GM21723 (cell line): ENCODE measurements around the gene STK36.

Experiments
- ATAC-seq: cut with Tn5 transposase; IDR thresholded peaks from one replicate; pipeline ENCODE4 v1.9.1; 2021; ENCODE audit warnings: mild to moderate bottlenecking, moderate library complexity; ENCODE audit not compliant: unreplicated experiment

The STK36 gene

DNA sequence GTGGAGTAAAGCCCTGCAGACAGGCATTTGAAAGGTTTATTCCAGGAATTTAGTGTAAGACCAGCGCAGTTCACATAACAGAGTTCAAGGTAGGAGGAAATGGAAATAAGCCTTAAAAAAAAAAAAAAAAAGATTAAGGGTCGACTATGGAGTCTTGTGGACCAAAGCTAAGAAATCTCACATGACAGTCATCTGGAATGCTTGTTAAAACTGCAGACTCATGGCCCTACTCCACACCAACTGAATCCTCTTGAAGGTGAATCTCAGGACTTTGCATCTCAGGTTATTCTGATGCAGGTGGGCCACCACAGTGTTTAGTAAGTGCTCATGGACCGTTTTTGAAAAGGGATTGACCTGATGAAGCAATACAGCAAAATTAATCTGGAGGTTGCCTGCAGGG is 47.6 kb downstream of the STK36 start:
- ATAC-seq = no peak

DNA sequence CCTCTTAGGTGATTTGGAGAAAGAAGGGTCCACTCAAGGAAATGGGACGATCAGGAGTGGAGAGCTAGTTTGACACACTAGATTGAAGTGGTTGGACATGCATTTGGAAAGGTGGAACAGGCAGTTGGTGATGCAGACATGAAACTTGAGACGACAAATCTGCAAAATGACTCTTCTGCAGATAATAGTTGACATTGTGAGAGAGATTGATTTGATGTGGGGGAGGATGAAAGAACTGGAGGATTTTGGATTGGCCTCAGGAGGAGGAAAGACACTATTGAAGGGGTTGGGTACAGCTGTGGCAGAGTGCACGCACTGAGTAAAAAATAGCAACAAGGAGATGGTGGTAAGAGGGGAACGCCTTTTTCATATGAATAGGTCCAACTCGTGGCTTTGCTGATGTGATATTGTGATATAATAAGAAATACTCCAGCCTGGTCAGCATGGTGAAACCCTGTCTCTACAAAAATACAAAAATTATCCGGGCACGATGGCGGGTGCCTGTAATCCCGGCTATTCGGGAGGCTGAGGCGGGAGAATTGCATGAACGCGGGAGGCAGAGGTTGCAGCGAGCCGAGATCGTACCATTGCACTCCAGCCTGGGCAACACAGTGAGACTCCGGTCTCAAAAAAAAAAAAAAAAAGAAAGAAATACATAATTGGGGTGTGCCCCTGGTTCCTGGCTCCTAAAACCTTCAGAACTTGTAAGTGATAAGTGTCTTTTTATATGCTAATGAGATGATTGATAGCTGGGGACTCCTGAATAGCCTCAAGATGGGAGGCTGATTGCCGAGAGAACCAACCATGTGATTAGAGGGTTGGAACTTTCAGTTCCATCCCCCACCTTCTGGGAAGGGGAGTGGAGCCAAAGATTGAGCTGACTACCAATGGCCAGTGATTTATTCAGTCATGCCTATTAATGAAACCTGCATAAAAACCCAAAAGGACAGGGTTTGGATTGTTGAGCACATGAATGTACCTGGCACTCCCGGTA is 48.5 kb downstream of the STK36 start:
- ATAC-seq = no peak

DNA sequence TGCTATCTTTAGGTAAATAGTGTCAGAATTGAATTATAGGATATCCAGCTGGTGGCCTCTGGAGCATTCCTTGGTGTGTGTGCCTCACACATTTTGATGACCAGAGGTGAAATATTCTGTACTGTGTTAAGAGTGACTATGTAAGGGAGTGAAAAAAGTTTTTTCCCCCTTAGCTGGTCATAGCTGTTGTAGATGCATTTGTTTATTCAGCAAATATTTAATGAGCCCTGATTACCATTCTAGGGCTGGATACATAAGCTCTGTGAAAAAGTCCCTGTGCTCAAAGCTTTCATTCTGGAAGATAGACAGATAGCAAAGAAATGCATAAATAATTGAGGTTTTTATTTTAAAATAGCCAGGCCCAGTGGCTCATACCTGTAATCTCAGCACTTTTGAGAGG is 49.6 kb downstream of the STK36 start:
- ATAC-seq = no peak

DNA sequence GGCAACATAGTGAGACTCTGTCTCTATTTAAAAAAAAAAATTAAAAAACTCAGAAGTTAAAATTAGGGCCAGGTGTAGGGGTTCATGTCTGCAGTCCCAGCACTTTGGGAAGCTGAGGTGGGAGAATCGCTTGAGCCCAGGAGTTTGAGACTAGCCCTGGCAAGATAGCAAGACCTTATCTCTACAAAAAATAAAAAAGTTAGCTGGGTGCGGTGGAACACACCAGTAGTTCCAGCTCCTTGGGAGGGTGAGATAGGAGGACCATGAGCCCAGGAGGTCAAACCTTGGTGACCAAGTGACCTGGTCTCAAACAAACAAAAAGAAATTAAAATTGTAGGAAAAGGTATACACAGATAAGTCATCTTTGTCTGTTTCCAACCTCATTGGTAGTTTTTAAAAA is 50.0 kb downstream of the STK36 start:
- no peak for ATAC-seq

DNA sequence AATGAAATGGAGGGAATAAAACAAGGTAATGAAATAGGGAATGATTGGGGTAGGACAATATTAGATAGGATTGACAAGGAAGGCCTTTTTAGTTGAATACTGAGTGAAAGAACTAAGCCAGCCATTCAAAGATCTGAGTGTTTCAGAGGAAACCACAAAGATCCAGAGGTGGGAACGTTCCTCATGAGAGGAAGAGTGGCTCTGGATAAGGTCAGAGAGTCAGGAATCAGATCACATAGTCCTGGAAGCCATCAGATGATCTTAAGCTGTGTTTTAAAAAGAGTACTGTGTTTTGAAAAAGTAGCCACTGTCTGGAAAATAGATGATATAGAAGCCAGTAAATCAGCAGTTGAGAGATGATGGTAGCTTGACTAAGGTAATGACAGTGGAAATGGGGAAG is 50.5 kb downstream of the STK36 start:
- no peak for ATAC-seq

DNA sequence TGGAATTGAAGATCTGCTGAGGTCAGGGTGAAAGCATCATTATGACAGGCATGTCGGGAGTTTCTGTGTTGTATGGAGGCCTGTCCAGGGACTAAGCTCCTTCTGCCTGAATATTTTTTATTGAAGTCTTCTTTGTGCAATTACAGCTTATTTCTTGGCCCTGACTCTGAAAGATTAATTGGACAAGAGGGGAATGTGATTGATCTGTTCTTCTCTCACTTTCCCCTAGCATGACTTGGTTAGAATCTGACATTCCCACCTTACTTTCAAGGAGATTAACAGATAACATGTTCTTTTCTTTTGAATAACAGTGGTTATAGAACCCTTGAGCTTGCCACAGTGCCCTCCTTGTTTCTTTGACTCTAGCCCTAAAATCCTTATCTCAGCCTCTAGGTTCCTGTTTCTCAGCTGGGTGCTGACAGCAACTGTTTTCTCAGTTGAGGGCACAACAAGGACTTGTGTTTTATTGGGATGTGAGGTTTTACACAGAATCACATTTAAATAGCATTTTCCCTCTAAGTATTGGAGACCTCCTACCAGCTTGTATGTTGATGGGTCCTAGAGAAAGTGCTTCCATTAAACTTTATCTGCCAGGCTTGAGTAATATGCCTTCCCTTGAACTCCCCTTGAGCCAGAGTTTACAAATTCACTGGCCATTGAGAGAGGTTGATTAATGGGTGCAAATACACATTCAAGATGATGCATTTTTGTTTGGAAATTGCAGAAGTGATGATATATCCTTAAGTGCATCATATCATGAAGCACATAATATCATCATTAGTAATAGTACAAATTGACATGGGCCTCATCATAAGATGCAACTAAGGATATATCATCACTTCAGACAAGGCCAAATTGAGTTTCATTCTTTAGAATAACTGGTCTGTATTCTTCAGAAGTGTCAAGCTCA is 51.2 kb downstream of the STK36 start:
- no peak for ATAC-seq

DNA sequence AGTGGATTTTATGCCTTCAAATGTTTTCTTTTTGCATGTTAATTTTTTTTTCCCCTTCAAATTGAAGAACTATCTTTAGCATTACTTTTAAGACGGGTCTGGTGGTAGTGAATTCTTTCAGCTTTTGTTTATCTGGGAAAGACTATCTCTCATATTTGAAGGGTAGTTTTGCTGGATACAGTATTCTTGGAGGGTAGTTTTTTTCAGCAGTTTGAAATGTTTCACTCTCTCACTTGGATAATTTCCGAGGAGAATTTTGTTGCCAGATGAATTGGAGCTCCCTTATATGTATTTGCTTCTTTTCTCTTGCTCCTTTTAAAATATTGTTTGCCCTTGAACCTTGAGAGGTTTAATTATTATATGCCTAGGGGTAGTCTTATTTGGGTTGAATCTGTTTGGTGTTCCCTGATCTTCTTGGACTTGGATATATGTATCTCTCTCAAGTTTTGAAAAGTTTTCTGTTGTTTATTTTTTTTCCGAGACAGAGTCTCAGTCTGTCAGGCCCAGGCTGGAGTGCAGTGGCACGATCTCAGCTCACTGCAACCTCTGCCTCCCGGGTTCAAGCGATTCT is 54.2 kb downstream of the STK36 start:
- ATAC-seq = no peak

DNA sequence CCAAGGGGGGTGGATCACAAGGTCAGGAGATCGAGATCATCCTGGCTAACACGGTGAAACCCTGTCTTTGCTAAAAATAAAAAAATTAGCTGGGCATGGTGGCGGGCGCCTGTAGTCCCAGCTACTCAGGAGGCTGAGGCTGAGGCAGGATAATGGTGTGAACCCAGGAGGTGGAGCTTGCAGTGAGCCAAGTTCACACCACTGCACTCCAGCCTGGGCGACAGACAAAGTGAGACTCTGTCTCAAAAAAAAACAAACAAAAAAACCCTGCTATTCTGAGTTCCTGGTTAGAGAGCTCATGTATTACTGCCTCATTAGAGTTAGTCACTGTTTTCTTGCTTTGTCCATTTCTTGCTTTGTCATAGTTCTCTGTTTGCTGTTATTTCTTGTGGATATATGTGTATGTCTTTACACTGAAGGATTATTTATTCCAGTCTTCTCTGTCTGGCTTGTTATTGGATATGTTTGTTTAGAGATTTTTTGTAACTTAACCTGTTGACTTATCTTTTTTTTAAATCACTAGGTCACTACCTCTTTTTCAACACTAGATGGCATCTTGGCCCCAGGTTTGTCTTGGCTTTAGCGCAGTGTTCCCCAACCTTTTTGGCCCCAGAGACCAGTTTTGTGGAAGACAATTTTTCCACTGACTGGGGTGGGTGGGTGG is 55.7 kb downstream of the STK36 start:
- no peak for ATAC-seq

DNA sequence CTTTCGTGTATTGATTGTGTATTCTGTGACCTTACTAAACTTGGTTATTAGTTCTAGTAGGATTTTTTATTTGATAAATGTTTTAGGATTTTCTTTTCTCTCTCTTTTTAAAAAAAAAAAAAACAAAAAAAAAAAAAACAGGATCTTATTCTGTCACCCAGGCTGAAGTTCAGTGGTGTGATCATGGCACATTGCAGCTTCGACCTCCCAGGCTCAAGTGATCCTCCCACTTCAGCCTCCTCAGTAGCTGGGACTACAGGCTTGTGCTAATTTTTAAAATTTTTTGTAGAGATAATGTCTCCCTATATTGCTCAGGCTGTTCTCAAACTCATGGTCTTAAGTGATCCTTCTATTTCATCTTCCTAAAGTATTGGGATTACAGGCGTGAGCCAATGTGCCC is 57.8 kb downstream of the STK36 start:
- no peak for ATAC-seq

DNA sequence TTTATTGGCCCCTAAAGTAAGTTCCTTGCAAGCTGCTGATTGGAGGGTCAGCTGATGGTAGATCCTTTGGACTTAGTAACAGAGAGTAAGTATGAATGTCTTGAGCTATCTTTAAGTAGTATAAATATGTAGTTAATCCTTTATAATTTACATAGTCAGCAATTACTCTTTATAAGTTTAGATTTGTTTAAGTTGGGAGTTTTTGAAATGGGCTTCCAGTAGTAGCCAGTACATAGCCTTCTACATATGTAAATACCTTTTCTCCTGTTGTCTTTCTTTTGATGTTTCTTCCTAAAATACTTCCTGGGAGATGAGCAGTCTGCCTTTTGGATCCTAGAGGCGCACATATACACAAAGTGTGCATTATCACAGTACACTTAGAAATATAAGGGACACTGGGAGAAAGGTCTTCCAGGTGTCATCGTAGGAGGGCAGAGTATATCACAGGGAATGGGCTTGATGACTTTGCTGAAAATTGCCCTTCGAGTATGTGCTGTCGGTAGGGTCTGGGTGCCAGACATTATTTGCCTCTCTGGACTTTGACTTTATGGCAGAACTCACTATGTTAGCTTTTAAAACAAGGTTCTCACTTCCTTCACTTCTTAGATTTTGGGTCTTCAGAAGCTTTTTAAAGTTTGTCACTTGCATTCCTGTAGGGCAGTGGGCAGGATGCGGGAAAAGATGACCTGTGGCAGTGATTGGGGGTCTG is 60.3 kb downstream of the STK36 start:
- ATAC-seq = no peak

DNA sequence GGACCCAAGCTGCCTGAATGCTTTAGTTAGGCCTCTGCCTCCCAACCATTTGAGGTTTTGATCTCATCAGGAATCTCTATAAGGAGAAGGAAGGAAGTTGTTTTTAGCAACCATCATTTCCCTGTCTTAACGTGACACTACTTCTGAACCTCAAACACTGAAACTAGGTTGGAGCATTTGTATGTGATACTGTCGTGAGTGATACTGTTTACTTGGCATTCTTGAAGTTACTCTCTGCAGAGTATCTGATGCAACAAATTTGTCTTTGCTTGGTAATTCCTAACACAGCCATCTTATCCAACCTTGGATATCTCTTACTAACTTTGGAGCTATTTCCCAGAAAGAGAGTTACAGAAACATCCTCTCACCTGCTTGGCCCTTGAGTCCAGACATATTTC is 60.9 kb downstream of the STK36 start:
- ATAC-seq = no peak

DNA sequence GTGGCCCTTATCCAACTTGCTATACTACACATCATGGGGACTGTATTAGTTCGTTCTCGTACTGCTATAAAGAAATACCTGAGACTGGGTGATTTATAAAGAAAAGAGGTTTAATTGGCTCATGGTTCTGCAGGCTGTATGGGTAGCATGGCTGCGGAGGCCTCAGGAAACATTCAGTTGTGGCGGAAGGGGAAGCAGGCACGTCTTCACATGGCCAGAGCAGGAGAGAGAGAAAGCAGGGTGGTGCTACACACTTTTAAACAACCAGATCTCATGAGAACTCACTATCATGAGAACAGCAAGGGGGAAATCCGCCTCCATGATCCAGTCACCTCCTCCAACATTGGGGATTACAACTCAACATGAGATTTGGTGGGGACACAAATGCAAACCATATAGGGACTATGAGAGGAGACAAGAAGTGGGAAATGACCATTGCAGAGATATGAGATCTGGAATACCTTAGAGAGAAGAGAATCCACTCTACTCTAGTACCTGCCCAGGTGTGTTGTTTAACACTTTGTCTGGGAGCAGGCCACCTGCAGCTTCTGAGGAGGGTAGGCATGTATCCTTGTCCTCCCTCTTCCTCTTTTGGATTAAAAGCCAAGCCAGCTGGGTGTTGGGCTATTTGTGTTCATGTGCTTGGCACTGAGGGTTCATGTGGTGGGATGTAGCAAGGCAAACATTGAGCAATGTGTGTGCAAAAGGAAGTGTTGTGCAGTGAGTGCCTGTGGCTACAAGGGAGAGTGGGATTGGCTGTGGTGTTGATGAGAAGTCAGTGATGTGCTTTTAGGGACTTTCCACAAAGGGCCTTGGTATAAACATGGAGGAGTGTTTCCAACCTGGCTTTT is 61.5 kb downstream of the STK36 start:
- no peak for ATAC-seq

DNA sequence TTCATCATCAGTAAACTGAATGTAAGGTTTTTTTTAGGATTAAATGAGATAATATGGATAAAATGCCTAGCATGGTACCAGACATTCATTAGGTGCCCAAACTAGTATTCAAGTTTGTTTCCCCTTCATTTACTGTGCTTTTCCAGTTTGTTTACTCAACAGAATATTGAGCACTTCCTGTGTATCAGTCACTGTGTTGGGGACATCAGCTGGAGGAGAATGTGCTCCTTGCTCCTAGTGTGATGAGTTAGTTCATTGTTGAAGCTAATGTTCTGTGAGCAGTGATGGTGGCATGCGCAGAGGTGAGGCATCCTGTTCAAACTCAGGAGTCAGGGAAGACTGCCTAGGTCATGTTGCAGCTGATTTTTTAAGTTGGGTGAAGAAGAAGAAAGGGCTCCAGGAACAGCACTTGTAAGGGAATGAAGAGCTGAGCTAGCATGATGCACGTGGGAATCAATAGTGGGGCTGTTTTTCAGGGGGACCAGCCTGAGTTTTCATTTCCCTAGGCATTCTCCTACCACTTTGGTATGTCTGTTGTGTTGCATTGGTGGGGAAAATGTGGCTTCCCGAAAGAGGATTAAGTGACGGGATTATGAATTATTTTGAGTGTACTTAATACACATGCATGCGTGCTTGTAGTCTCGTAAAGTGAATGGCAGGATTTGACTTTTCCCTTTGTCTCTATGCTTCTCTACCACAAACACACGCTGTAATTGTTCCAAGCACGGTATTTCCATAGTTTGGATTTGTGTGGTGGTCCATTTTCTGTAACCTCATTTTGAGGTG is 62.5 kb downstream of the STK36 start:
- no peak for ATAC-seq

DNA sequence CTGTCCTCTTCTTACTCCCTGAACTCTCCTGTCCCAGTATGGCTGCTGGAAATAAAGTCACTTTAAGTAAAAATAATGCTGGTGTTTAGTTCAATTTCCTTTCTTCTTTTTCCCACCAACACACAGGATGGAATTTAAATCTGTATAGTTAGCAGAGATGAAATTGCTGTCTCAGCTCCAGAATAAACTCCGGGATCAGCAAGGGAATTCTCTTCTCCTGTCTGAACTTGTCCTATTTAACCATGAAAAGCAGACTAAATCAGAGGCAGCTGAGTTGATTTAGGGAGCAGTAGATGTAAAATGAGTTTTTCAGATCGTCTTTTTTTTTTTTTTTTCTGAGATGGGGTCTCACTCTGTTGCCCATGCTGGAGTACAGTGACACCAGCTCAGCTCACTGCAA is 64.6 kb downstream of the STK36 start:
- no peak for ATAC-seq

DNA sequence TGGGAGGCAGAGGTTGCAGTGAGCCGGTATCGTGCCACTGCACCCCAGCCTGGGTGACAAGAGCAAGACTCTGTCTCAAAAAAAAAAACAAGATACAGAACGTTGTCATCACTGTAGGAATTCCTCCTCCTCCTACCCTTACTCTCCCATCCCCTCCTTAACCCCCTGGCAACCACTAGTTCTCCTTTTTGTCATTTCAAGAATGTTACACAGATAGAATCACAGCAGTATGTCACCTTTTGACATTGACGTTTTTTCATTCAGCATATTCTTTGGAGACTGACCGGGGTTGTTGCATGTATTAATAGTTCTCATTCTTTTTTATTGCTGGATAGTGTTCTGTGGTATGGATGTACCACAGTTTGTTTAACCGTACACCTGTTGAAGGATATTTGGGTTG is 71.2 kb downstream of the STK36 start:
- no peak for ATAC-seq

DNA sequence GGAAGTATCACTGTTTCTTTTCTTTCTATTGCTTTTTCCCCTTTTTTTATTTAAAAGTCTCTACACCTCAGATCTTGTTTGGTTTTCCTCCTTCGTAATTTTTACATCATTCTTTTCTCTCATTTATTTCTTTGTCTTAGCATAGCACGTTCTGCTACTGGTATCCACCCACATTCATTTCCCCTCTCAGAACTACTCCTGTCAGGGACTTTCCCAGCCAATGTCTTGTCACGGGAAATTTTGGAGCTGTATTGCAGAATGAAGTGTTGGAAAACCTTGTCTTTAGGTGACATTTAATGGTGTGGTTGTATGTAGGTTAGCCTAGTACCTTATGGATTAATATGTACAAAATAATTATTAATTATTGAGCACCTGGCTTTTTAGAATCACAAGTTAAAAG is 72.7 kb downstream of the STK36 start:
- ATAC-seq = no peak

DNA sequence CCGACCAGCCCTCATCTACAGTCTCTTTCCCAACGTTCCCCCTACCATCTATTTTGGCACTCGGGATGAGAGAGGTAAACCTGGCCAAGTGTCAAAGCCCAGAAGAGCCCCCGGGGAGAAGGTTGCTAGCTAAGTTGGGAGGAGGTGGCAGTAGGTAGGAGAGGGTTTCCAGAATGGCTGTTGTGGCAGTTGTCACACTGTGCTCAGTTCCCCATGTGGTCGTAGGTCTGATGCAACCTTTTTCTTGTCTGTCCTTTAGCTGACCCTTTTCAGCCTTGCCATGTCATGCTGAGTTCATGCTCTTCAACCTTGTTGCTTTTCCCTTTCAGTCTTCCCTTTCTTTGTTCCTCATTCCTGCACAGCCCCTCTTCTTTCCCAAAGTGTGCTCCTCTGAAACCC is 73.3 kb downstream of the STK36 start:
- no peak for ATAC-seq

DNA sequence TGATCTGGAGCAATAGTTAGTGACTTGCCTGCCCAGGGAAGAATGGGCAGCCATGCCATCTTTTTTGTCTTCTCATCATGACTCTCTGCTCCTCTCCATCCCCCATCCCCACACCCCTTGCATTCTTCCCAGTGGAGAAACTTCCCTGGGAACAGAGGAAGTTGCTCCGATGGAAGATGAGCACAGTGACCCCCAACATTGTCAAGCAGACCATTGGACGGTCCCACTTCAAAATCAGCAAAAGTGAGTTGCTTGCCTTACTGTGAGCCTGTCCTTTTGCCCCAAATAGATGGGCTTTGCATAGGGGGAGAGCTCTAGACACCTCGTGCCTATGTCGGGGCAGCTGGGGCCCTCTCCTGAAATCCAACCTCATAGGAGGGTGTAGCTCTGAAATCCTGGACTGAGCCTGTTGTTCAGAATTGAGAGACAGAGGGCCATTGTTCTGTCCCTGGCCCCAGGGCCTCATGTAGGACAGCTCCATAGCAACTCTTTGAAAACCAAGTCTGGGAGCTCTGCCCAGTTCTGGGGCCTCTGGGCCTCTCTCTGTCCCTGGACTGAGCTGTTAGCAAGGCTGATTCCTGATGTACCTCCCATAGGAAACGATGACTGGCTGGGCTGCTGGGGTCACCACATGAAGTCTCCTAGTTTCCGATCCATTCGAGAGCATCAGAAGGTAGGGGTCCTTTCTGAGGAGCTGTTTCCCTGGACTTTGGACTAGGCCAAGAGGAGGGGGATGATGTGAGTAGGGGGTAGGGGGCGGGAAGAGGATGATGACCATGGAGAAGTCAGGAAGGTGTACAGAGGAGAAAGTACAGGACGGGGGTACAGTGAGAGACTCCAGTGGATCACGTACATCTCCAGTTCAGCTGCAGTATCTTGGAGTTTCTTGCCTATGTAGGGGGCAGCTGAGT is 73.9 kb downstream of the STK36 start:
- no peak for ATAC-seq
